Measurements from ENCODE around the gene AADACL4. TPM values are rescaled to one million over a fixed set of nuclear protein-coding genes. Genes with fewer than 3 reads are reported as not detected.

The AADACL4 gene
- total RNA-seq, 1 experiment from 2014 or later: not detected

GRCh38 chr1:12654657-12655056 is 10.8 kb downstream of the AADACL4 start:
- Histone ChIP-seq H3K18ac (ENCODE audit: insufficient read length, low read depth, low read length) (no peak overlapping the region), H3K9me3 (ENCODE audit: control insufficient read depth, low read depth, low read length) (no peaks in the 10 kb centered on the region)
- DNase-seq: no peak

More at GRCh38 chr1:12654657-12655056, 10.8 kb downstream of the AADACL4 start:
- no peak overlapping the region for H3K4ac ChIP-seq (ENCODE audit: low read depth, low read length)
- H3K27me3 ChIP-seq (ENCODE audit: insufficient read depth, low read length): no peaks in the 10 kb centered on the region
- Mint-ChIP-seq H3K4me1 (peaks cover 9 to 12% of the 10 kb centered on the region in 2 experiments), H3K27ac (no peak overlapping the region), H3K9me3 (peaks cover 14 to 16% of the 10 kb centered on the region in 2 experiments), H3K27me3 (ENCODE audit: low read depth) (peaks cover 18% of the 10 kb centered on the region), H3K4me3 (no peak overlapping the region), H3K36me3 (ENCODE audit: insufficient read depth in 1 of 3, low read depth in 3 of 3) (peaks cover 0 to 20% (median 2%) of the 10 kb centered on the region in 3 experiments; a peak in 4 of 7 replicates)
- H2AFZ ChIP-seq (ENCODE audit: low read length): no peak overlapping the region
- H3K4me2 ChIP-seq (ENCODE audit: insufficient read depth, insufficient read length, low read length): no peak overlapping the region
- H2BK5ac ChIP-seq (ENCODE audit: insufficient read length, low read length): no peak overlapping the region
- H3K23ac ChIP-seq (ENCODE audit: insufficient read length, low read depth, low read length): no peak overlapping the region
- no peak overlapping the region for H3K14ac ChIP-seq (ENCODE audit: insufficient read depth, low read length)
- no peak overlapping the region for H2BK12ac ChIP-seq (ENCODE audit: insufficient read length, low read depth, low read length)
- no peak overlapping the region for H2AK5ac ChIP-seq (ENCODE audit: insufficient read length, low read length)
- H3T11ph ChIP-seq (ENCODE audit: low read length): no peak overlapping the region
- WGBS (ENCODE audit: extremely low coverage, insufficient read length, low lambda C conversion rate): no CpG with 5 or more reads among the region's 8 CpGs
- TF ChIP-seq CTCF (conservative IDR thresholded peaks at IDR 0.05): no peak
- no peak overlapping the region for H3K9ac ChIP-seq (ENCODE audit: extremely low read depth, insufficient read length, low read length)
- H3K23me2 ChIP-seq (ENCODE audit: insufficient read length, low read depth, low read length, poor library complexity, severe bottlenecking): no peaks in the 10 kb centered on the region
- no peaks in the 10 kb centered on the region for H3K4me1 ChIP-seq (ENCODE audit: insufficient read depth, low read length)
- H3K79me1 ChIP-seq (ENCODE audit: insufficient read depth, low read depth, low read length, poor library complexity, severe bottlenecking): no peaks in the 10 kb centered on the region
- H4K5ac ChIP-seq (ENCODE audit: insufficient read length, low read depth, low read length): no peak overlapping the region
- no peaks in the 10 kb centered on the region for H4K20me1 ChIP-seq (ENCODE audit: control insufficient read depth, insufficient read depth, insufficient read length)
- no peak overlapping the region for H3K56ac ChIP-seq (ENCODE audit: insufficient read length, low read depth, low read length)
- H3K27ac ChIP-seq (ENCODE audit: insufficient read length, low read depth, low read length): no peak overlapping the region
- no peak overlapping the region for H4K8ac ChIP-seq (replicated peaks; ENCODE audit: insufficient read length, low read depth, low read length)
- no peaks in the 10 kb centered on the region for H3K79me2 ChIP-seq (ENCODE audit: insufficient read depth, low read length)
- no peak overlapping the region for H4K91ac ChIP-seq (ENCODE audit: insufficient read length, low read depth, low read length)
- no peak overlapping the region for H2BK15ac ChIP-seq (ENCODE audit: low read depth, low read length)
- no peak overlapping the region for H2BK20ac ChIP-seq (ENCODE audit: low read depth, low read length, poor library complexity, severe bottlenecking)
- H2BK120ac ChIP-seq (ENCODE audit: low read depth, low read length, poor library complexity, severe bottlenecking): no peak overlapping the region

Data from H9 (cell line).